ENCODE data around the gene CEP20.

DNA sequence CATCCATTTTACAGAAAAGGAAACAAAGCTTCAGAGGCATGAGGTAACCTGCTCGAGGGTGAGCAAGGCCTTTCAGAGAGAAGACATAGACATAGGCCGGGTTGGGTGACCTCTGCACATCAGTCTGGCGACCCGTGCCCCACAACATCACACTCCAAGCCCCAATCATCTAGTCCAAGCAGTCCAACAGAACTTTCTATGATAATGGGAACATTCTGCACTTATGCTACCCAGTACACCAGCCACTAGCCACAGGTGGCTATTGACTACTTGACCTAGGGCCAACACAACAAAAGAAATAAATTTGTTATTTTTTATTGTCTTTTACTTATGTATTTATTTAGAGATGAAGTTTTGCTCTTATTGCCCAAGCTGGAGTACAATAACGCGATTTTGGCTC is 52.3 kb downstream of the CEP20 start:
- TF ChIP-seq EZH2 (IDR thresholded peaks at IDR 0.05; ENCODE audit: insufficient read depth, poor library complexity, severe bottlenecking), result no peak
- no peak for TF ChIP-seq EZH2phosphoT487 (IDR thresholded peaks at IDR 0.05; ENCODE audit: insufficient read depth, low read depth)
